HL-60/S4 (cell line): ENCODE results near the gene ERFL.
"Not testable (repeated sequence)": the region's sequence is repeated elsewhere in the genome, so short reads cannot be mapped to it uniquely, and the experiment has no call there.

Source experiments
- in situ Hi-C: fragments of 300-500 bp; cut with MboI; formaldehyde crosslinking; loops from 2 replicates; pipeline ENCODE4 v1.14.3; 2022; ENCODE audit warnings: low sequenced_read_pairs

ERFL gene

GRCh38 chr19:41944336-41944735 lies 16.1 kb upstream of the ERFL start:
- in situ Hi-C loops, result no loop called here

DNA sequence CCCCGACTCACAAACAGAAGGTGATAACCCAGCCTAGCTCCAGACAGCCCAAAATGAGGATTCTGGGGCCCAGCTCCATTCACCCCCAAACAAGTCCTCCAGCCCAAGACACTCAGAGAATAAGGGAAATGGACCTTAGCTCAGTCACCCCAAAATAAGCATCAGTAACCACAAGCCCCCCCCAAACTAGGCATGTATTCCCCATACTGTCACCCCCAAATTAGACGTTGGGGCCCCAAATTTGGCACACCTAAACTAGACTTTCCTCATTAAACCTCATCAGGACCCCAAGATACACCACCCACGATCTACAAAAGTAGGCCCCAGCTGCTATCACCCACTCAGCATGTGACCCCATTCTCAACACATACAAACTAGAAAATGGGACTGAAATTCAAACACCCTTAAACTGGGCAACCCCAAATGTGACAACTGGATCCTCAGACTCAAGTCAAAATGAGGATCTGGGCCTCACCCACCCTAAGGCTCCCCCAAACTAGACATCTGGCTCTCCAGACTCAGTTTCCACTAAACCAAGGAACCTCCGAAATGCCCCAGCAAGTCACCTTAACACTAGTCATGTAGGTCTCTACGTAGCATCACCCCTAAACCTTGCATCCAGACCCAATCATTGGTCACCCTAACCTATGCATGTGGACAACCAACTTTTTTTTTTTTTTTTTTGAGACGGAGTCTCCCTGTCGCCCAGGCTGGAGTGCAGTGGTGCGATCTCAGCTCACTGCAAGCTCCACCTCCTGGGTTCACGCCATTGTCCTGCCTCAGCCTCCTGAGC lies 13.4 kb upstream of the ERFL start:
- in situ Hi-C loops, result no loop called here

DNA sequence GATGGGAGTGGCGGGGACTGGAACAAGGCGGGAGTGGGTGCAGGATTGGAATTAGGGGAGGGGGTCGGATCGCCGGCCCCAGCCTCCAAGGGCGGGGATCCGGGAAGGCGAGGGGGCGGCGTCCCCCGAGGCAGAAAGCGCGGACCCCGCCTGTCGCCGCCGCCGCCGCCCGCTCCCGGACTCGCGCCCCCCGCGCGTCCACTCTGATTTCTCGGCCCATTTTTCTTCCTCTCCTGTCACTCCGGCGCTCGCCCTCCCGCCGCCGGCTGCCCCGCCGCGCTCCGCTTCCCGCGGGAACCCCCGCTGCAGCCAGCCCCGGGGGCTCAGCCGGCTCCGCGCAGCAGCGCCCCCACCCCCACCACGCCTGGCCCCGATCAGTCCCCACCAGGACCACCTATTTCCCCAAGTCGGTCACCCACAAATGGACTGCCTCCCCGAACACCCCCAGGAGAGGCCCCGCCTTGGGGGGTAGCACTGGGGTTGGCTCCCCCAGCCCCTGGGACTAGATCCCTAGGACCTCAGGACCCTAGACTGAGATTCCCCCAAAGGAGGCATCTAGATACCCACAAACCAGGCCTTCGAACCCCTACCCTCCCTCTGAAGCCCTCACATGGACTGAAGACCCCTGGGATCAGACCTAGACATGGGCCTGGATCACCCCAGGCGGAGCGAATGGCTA lies 12.6 kb upstream of the ERFL start:
- in situ Hi-C loops, result no loop called here

GRCh38 chr19:41939861-41940730 lies 11.8 kb upstream of the ERFL start:
- in situ Hi-C loops, result no loop called here

GRCh38 chr19:41939209-41939608 lies 11.0 kb upstream of the ERFL start:
- in situ Hi-C loops, result not testable (repeated sequence)

DNA sequence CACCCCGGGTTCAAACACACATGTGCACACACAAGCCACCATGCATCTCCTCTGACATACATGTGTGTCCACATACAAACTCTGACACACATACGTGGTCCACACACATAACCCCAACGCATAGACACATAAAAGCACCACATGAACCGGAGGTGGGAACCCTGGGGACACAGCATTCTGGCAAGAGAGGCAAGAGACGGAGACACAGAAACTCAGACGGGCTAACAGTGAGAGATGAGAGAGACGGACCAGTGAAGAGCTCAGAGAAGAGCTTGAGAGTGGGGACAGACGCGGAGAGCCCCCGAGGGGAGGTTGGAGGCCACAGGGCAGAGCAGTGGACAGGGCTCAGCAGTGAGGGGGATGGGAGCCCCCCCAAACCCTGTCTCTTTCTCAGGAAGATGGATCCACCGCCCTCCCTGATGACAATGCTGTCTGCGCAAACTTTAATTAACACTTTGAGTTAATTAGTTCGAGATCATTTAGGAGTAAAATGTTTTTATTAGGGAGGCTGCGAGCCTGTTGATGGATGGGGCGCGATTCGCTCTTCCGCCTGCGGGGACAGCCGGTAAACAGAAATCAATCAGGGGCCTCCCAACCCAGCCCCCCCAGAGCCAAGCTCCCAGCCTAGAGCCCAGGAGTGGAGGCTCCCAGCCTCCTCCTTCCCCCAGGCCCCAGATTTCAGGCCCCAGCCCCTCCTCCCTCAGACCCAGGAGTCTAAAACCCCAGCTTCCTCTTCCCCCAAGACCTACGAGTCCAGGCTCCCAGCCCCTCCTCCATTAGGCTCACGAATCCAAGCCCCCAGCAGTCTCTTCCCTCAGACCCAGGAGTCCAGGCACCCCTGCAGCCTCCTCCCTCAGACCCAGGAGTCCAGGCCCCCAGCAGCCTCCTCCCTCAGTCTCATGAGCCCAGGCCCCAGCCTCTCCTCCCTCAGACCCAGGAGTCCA lies 9.5 kb upstream of the ERFL start:
- in situ Hi-C loops, result no loop called here

- in situ Hi-C loops, result no loop called here
These were observed 8.7 kb upstream of the ERFL start for GRCh38 chr19:41936961-41937360.

DNA sequence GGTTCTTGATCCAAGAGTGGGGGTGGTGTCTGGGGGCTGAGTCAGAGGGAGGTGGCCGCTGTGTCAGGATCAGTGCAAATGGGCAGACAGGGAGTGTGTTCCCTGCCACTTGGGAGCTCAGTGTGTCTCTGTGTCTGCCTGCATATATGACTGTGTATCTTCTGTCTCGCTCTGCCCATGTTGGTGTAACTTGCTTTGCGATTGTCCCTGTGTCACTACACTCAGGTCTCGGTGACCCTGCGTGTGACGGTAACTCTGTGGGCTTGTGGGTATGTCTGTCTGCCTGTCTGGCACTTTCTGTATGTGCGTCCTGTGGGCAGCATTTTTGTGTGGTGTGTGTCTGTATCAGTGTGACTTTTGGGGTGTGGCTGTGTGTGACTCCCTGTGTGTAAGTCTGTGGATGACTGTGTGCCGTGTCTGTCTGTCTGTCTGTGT lies 8.2 kb upstream of the ERFL start:
- in situ Hi-C loops, result no loop called here

GRCh38 chr19:41935760-41936415 lies 7.6 kb upstream of the ERFL start:
- in situ Hi-C loops, result no loop called here

DNA sequence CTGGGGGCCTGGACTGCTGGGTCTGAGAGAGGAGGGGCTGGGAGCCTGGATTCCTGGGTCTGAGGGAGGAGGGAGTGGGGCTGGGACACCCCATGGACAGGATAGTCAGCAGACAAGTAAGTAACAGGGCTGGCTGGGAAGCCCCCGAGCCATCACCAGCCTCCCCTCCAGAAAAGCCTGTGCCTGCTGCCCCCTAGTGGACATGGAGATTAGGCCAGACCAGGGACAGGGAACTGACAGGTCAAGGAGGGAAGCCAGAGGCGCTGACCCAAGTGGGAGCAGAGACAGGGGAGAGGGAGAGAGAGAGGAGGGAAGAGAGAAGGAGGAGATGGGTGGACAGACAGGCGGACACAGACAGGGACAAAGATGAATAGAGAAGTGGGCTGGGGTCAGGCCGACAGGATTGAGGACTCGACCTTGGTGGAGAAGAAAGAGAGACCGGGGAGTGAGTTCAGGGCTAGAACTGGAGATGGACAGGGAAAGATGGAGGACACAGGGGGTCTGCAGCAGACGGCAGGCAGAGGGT lies 6.7 kb upstream of the ERFL start:
- in situ Hi-C loops, result no loop called here

DNA sequence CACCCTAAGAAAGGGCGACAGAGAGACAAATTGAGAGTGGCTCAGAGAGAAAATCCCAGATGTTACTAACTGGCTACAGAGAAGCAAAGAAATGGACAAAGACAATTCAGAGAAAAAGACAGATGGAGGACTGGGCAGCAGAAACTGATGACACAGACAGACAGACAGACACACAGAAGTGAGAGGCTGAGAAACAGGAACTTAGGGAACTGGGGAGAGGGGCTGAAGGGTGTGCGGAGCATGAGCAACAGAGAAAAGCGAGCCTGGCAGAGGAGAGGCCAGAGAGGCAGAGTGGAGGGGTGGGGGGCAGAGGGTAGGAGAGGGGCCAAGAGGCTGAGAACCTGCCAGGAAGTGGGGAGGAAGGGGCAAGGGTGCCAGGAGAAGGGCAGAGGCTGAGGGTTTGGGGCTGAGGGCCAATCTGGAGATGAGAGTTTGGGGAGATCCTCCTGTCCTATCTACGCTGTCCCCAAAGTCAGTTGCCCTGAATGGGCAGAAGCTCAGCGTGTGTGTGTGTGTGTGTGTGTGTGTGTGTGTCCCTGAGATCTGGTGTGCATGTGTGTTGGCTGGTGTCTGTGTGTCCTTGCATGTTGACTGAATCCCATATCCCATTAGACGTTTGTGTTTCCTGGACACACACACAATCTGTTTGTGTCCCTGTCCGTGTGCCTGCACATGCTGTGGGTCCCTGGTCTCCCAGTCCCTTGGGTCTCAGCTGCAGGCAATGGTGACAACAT lies 5.6 kb upstream of the ERFL start:
- in situ Hi-C loops, result no loop called here

DNA sequence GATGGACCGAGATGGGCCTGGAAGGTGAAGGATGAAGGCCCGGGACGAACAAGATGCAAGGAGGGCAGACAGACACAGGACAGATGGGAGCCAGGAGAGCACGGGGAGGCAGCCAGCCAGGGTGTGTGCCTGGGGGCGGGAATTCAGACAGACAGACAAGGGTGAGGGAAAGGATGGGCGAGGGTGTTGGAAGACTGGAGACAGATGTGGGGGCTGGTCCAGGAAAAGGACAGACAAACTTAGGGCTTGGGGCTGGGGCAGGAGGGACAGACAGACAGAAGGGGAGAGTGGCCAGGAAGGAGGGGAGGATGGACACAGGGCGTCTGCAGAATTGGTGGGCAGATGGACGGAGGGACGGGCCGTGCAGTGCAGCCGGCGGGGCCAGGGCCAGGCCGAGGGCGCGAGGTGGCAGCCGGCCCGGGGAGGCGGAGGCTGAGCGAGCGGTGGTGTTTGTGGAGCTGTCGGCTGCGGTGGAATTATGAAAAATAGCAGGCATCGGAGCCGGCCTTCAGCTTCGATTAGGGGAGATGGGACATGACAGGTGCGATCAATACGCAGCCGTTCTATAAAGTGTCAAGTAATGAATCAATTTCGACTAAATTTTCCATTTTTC lies 4.6 kb upstream of the ERFL start:
- in situ Hi-C loops, result no loop called here

DNA sequence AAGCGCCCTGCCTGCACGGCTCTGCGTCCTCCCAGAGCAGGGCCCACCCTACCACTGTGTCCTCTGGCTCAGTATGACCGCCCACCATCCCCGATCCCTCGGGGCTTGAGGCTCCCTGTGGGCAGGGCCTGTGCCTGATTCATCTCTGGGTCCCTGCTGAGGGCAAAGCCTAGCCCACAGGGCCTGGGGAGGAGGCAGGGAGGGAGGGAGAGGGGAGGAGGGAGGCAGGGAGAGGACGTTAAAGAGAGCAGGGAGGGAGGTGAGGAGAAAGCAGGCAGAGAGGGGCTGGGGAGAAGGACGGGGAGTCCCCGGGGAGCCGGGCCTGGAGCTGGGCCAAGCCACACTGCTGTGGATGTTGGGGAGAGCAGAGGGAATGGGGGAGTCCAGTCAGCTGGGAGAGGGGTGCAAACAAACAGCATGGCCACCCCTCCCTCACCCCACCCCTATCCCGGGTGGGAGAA lies 4.0 kb upstream of the ERFL start:
- in situ Hi-C loops, result no loop called here

DNA sequence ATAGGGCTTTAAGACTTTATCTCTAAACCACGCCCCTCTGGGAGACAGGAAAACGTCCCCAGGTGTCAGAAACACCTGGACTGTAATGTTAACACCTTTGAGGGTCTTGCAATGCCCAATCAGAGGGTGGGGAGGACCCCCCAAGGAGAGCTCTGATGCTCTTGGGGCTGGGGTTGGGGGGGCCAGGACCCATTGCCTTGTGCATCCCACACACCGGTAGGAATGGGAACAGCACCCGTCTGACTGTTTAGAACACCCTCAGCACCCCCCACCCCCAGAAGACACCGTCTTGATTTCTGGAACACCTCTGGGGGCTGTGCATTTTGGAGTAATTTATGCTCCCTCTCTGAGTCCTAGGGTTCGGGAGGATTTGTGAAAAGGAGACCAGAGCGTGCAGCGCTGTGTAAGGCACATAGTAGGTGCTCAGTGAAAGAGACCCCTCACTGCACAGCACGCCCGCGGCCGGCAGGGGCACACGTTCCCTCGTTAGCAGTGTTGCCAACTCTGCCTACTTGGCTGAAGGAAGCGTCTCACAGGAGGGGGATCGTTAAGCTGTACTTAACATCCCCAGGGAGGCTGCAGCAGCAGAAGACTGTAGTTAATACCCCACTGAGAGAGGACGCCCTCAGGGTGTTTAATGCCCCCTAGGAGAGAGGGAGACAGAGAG lies 2.8 kb upstream of the ERFL start:
- in situ Hi-C loops, result no loop called here

- in situ Hi-C loops, result no loop called here
These were observed 2.1 kb upstream of the ERFL start for GRCh38 chr19:41930322-41930722.

DNA sequence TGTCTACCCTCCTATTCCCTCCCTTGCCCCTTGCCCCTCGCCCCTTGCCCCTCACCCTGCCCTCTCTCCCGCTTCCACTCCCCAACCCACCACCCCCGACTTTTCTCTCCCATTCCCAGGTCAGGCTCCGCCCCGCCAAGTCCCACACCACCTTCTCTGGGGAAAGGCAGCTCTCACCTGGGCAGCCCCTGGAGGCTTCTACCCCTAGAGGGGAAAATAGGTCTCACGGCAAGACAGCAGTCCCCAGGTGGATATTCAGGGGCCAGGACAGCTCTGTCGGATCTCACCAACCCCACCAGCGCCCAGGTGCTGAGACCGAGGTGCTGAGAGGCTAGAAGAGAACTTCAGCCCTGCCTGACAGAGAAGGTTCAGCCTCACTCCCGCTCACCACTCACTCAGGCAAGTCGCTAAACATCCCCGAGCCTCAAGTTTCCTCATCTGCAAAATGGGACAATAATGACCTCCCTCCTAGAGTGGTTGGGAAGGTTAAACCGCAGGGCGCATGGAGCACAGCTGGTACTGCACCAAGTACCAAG lies 1.4 kb upstream of the ERFL start:
- in situ Hi-C loops, result no loop called here

DNA sequence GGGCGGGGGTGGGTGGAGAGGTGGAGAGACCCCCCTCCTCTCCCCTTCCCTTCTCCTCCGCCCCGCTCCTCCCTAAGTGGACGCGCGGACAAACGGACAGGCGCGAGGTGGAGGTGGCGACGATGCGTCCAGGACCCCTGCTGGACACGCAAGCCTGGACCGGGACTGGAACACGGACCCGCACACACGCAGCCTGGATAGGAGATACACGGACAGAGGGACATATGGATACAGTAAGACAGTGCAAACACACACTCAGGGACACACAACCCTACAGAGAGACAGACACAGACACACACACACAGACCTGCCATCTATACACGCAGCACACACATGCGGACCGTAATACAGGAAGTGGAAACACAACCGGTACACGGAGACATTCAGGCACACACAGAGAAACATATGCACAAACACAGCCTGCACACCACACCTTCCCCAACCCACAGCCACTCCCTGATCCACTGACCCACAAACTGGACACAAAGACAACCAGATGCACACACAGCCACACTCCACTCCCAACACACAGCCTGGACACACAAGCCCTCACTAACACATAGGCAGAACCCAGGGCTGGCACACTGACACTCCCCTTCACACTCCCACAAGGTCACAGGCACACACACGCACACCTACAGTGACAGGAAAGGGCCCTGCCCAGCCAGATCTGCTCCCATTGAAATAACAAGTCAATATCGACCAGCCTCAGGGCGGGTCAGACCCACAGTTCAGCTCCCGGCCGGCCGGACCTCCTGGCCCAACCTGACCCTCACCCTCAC lies 696 bp upstream of the ERFL start:
- in situ Hi-C loops, result no loop called here
